Activated T-helper 2 cell treated with anti-CD3 and anti-CD28 coated beads, Interferon-gamma antibody, Interleukin-2, Interleukin-4, amounts not matched to agents 10 μg/mL and 5 μg/mL and 100 μg/mL, durations not matched to agents 14 hours and 24 hours and 36 hours (primary cell): ENCODE results near the gene C19orf81. TPM values are rescaled to one million over a fixed set of nuclear protein-coding genes. Genes with fewer than 3 reads are reported as not detected.

ENCODE experiments used
- DNase-seq: peaks from one replicate; pipeline ENCODE4 v3.0.0; 2021; ENCODE audit warnings: low spot score
- H3K27ac Mint-ChIP-seq: one replicate; pipeline ENCODE4 v1.8.0; 2021; ENCODE audit warnings: mixed read lengths
- H3K27me3 Mint-ChIP-seq: one replicate; pipeline ENCODE4 v1.8.0; 2021; ENCODE audit warnings: low read depth, mixed read lengths
- H3K36me3 Mint-ChIP-seq: one replicate; pipeline ENCODE4 v1.8.0; 2021; ENCODE audit warnings: low read depth, mixed read lengths
- H3K4me1 Mint-ChIP-seq: one replicate; pipeline ENCODE4 v1.8.0; 2021; ENCODE audit warnings: low read depth, mixed read lengths
- H3K4me3 Mint-ChIP-seq: one replicate; pipeline ENCODE4 v1.8.0; 2021; ENCODE audit warnings: low read depth, mild to moderate bottlenecking, moderate library complexity, mixed read lengths
- H3K9me3 Mint-ChIP-seq: one replicate; pipeline ENCODE4 v1.8.0; 2021; ENCODE audit warnings: mixed read lengths
- intact Hi-C: fragments of 100-400 bp; cut with micrococcal nuclease; formaldehyde crosslinking; loops from one replicate; pipeline ENCODE4 v1.15.1; 2023
- total RNA-seq: library from RNA; stranded (reverse); gene quantifications from 2 replicates; pipeline ENCODE4 v1.2.3, GENCODE V29; 2022

Gene C19orf81
- total RNA-seq, 1 donor from 2014 or later: not detected

- Mint-ChIP-seq H3K27me3 (peaks cover 18% of the 10 kb centered on the region), H3K9me3 (peaks cover 21% of the 10 kb centered on the region), H3K36me3 (peaks cover 5% of the 10 kb centered on the region), H3K27ac (peak overlapping the region; percentile 12), H3K4me3 (no peak overlapping the region), H3K4me1 (peaks cover 14% of the 10 kb centered on the region)
- intact Hi-C loops: no loop called here
- no peak for DNase-seq
Measured at GRCh38 chr19:50657222-50657669, 8.0 kb downstream of the C19orf81 start.

GRCh38 chr19:50657712-50658440 is 8.6 kb downstream of the C19orf81 start:
- intact Hi-C loops: no loop called here
- Mint-ChIP-seq H3K9me3 (peaks cover 21% of the 10 kb centered on the region), H3K4me3 (peak overlapping the region; percentile 77), H3K36me3 (peaks cover 5% of the 10 kb centered on the region), H3K4me1 (peaks cover 14% of the 10 kb centered on the region), H3K27me3 (peaks cover 21% of the 10 kb centered on the region), H3K27ac (peak overlapping the region; percentile 94)
- DNase-seq: peak; percentile 82

GRCh38 chr19:50658441-50659317 is 9.4 kb downstream of the C19orf81 start:
- H3K27me3 Mint-ChIP-seq: peaks cover 25% of the 10 kb centered on the region

GRCh38 chr19:50659318-50660087 is 10.3 kb downstream of the C19orf81 start:
- H3K4me3 Mint-ChIP-seq: no peak overlapping the region
- intact Hi-C loops: no loop called here
- H3K27ac Mint-ChIP-seq: no peak overlapping the region
- H3K4me1 Mint-ChIP-seq: peaks cover 14% of the 10 kb centered on the region
- peaks cover 25% of the 10 kb centered on the region for H3K27me3 Mint-ChIP-seq
- DNase-seq: no peak
- H3K36me3 Mint-ChIP-seq: peaks cover 5% of the 10 kb centered on the region
- peaks cover 21% of the 10 kb centered on the region for H3K9me3 Mint-ChIP-seq

More at GRCh38 chr19:50658441-50659317, 9.4 kb downstream of the C19orf81 start:
- H3K36me3 Mint-ChIP-seq: peaks cover 5% of the 10 kb centered on the region
- DNase-seq: peak; percentile 65
- peak overlapping the region; percentile 94 for H3K27ac Mint-ChIP-seq
- H3K9me3 Mint-ChIP-seq: peaks cover 21% of the 10 kb centered on the region
- peak overlapping the region; percentile 77 for H3K4me3 Mint-ChIP-seq
- H3K4me1 Mint-ChIP-seq: peaks cover 14% of the 10 kb centered on the region
- intact Hi-C loops: no loop called here

GRCh38 chr19:50660088-50660366 is 10.8 kb downstream of the C19orf81 start:
- H3K27me3 Mint-ChIP-seq: peaks cover 27% of the 10 kb centered on the region
- intact Hi-C loops: no loop called here
- H3K9me3 Mint-ChIP-seq: peaks cover 16% of the 10 kb centered on the region
- H3K4me3 Mint-ChIP-seq: no peak overlapping the region
- H3K36me3 Mint-ChIP-seq: peaks cover 5% of the 10 kb centered on the region
- DNase-seq: no peak
- H3K4me1 Mint-ChIP-seq: peaks cover 14% of the 10 kb centered on the region
- H3K27ac Mint-ChIP-seq: no peak overlapping the region

- DNase-seq: no peak
- intact Hi-C loops: no loop called here
Measured at GRCh38 chr19:50661023-50661422, 11.8 kb downstream of the C19orf81 start.

GRCh38 chr19:50661766-50662650 is 12.8 kb downstream of the C19orf81 start:
- Mint-ChIP-seq H3K4me3 (no peak overlapping the region), H3K27ac (no peak overlapping the region), H3K27me3 (peaks cover 27% of the 10 kb centered on the region), H3K9me3 (peaks cover 13% of the 10 kb centered on the region), H3K36me3 (peaks cover 5% of the 10 kb centered on the region), H3K4me1 (peaks cover 14% of the 10 kb centered on the region)
- intact Hi-C loops: no loop called here
- no peak for DNase-seq

More at GRCh38 chr19:50661023-50661422, 11.8 kb downstream of the C19orf81 start:
- H3K9me3 Mint-ChIP-seq: peaks cover 14% of the 10 kb centered on the region
- H3K36me3 Mint-ChIP-seq: peaks cover 5% of the 10 kb centered on the region
- H3K27ac Mint-ChIP-seq: no peak overlapping the region
- peaks cover 27% of the 10 kb centered on the region for H3K27me3 Mint-ChIP-seq
- H3K4me3 Mint-ChIP-seq: no peak overlapping the region
- H3K4me1 Mint-ChIP-seq: peaks cover 14% of the 10 kb centered on the region

- peaks cover 6% of the 10 kb centered on the region for H3K4me1 Mint-ChIP-seq
- intact Hi-C loops: no loop called here
- H3K36me3 Mint-ChIP-seq: peaks cover 5% of the 10 kb centered on the region
- no peak overlapping the region for H3K27ac Mint-ChIP-seq
- H3K9me3 Mint-ChIP-seq: peaks cover 5% of the 10 kb centered on the region
- no peak for DNase-seq
- H3K27me3 Mint-ChIP-seq: peaks cover 27% of the 10 kb centered on the region
- no peak overlapping the region for H3K4me3 Mint-ChIP-seq
Measured at GRCh38 chr19:50662651-50663481, 13.6 kb downstream of the C19orf81 start.

- Mint-ChIP-seq H3K36me3 (peaks cover under 1% of the 10 kb centered on the region), H3K27me3 (peaks cover 27% of the 10 kb centered on the region), H3K9me3 (peaks cover under 1% of the 10 kb centered on the region), H3K4me1 (peaks cover 2% of the 10 kb centered on the region), H3K27ac (no peak overlapping the region), H3K4me3 (no peak overlapping the region)
- intact Hi-C loops: no loop called here
- no peak for DNase-seq
Measured at GRCh38 chr19:50663482-50663790, 14.2 kb downstream of the C19orf81 start.

- DNase-seq: no peak
- Mint-ChIP-seq H3K36me3 (no peaks in the 10 kb centered on the region), H3K27me3 (peaks cover 30% of the 10 kb centered on the region), H3K9me3 (no peaks in the 10 kb centered on the region), H3K4me3 (no peak overlapping the region), H3K4me1 (no peaks in the 10 kb centered on the region), H3K27ac (no peak overlapping the region)
- intact Hi-C loops: no loop called here
Measured at GRCh38 chr19:50664204-50664603, 15.0 kb downstream of the C19orf81 start.

GRCh38 chr19:50666346-50667176 is 17.3 kb downstream of the C19orf81 start:
- no peaks in the 10 kb centered on the region for H3K9me3 Mint-ChIP-seq
- no peak overlapping the region for H3K4me3 Mint-ChIP-seq
- H3K36me3 Mint-ChIP-seq: no peaks in the 10 kb centered on the region
- no peak for DNase-seq
- no peak overlapping the region for H3K27ac Mint-ChIP-seq
- no peaks in the 10 kb centered on the region for H3K4me1 Mint-ChIP-seq
- intact Hi-C loops: no loop called here
- H3K27me3 Mint-ChIP-seq: peaks cover 34% of the 10 kb centered on the region
